Endometrial microvascular endothelial cells (primary cell): ENCODE data around the gene THUMPD3. TPM values are rescaled to one million over a fixed set of nuclear protein-coding genes. Genes with fewer than 3 reads are reported as not detected.

Experiments used
- in situ Hi-C: cut with HindIII; loops from 2 replicates; pipeline ENCODE4 v1.10.0; 2017; ENCODE audit warnings: low sequenced_read_pairs, low pct_unique_long_range_greater_than_20kb; ENCODE audit errors: inconsistent ontology term
- total RNA-seq: library from RNA; depleted of rRNA; stranded (reverse); fragments of >200 nt; gene quantifications from one replicate; pipeline ENCODE4 v1.2.3, GENCODE V29; 2015; ENCODE audit errors: inconsistent ontology term

The THUMPD3 gene
- total RNA-seq, 1 donor from 2014 or later = 32.5 TPM

DNA sequence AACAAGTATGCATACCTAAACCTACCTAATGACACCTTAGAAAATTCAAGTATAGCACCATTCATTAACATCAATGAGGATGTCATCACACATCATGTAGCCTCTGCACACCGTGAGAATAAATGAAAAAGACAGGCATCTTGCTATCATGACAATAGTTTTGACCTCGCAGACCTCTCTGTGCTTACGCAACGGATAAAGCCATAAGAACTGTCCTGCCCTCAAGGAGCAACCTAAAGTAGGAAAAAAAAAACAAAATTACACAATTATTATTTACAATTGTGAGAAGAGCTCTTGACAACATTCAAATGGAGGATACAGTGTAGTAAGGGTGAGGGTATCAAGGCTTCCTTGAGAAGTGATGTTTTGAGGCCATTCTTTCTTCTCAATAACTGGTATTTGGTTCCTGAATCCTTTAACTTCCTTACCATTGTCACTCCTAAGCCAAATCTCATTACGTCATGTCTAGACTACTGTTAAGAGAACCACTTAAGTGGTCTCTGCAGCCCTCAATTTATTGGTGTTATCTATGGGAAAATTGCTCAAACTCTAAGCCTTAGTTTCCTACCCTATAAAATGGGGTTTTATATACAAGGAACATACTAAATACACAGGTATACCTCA is 27.5 kb downstream of the THUMPD3 start:
- in situ Hi-C loops = no loop called here

DNA sequence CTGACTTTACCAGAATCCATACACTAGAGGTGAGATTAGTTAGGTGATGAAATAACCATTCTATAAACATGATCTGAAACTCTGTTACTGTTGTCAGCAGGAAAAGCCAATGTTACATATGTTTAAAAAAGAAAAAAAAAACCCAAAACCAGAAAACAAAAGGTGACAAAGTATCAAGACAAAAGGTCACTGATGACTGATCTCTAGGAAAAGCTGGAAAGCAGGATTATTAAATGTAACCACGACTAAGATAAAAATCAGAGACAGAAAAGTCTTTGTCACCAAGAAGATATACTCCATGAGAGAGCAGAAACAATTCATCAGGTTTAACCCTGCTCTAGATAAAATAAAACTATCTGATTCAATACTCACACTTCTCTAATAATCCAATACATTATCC is 29.2 kb downstream of the THUMPD3 start:
- in situ Hi-C loops = no loop called here

DNA sequence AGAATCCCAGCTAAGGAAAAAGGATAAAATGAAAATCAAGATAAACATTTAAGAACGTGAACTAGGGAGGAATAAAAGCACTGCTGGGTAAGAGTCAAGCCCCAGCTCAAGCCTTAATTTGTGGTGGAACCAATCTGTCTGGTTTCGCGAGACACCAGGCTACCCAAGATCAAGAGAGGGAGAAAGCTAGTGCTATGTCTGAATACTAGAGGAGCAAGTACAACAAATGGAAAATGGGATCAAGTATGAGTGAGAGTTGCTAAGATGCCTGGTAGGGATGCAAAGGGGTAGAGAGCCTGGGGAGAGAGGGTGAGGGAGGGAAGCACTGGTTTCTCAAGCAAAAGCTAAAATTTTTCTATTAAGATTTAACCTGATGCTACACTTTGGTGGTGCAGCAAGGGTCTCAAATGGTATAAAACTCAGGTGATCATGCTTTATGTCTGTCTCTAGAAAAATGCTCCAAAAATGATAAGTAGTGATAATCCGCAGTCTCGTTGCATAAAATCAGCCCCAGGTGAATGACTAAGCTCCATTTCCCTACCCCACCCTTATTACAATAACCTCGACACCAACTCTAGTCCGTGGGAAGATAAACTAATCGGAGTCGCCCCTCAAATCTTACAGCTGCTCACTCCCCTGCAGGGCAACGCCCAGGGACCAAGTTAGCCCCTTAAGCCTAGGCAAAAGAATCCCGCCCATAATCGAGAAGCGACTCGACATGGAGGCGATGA is 32.9 kb downstream of the THUMPD3 start:
- in situ Hi-C loops = no loop called here

DNA sequence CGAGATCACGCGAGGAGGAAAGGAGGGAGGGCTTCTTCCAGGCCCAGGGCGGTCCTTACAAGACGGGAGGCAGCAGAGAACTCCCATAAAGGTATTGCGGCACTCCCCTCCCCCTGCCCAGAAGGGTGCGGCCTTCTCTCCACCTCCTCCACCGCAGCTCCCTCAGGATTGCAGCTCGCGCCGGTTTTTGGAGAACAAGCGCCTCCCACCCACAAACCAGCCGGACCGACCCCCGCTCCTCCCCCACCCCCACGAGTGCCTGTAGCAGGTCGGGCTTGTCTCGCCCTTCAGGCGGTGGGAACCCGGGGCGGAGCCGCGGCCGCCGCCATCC is 33.4 kb downstream of the THUMPD3 start:
- in situ Hi-C loops = no loop called here

DNA sequence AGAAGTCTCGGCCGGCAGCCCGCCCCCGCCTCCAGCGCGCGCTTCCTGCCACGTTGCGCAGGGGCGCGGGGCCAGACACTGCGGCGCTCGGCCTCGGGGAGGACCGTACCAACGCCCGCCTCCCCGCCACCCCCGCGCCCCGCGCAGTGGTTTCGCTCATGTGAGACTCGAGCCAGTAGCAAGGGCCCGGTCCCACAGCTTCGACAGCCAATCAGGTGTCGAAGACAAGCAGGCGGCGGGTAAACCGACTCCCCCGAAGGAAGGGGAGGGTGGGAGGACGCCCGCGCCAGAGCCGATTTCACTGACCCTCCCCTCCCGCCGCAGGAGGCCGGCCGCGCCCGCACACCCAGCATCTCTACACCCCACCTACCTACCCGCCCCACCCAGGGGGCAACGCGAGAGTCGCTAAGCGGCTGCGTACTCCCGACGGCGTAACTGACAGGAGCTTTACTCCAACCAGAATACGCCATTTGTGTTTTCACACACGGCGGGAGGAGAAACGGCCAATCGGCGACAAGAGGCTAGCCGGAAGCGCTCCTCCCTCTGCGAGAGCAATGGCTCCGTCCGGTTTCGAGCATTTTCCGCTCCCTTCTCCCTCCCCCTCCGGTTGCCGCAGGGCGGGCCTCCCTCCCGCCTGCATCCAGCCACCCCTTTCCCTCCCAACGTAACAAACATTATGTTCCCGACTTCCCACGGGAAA is 33.9 kb downstream of the THUMPD3 start:
- in situ Hi-C loops = no loop called here

DNA sequence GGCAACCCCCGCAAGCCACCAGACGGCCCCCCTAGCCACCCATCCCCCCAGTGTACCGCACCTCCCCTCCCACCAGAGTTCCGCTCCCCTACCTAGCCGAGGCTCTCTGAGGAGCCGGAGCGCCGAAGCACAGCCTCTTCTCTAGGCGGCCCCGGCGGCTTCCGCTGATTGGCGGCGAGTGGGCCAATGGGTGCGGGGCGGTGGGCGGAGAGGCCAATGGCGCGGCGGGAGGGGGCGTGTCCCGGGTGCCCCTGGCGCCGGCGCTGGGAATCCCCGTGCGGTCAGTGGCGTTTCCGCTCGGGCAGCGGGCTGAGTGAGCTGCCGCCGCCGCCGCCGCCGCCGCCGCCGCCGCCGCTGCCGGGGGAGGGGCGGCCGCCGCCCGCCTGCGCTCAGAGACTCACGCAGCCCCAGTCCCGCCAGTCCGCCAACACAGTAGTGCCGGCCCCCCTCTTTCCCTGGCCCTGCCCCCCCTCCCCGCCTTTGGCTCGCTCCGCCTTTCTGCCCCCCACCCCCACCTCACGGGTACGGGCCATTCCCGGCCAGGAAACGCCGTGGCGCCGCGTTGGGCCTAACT is 34.6 kb downstream of the THUMPD3 start, which contains the start of gene SETD5:
SETD5 (plus strand) TSS at position 284 of the 574 bp plus-strand sequence. CDS start 31,324 bp downstream, outside the sequence.
- in situ Hi-C loops = no loop called here

DNA sequence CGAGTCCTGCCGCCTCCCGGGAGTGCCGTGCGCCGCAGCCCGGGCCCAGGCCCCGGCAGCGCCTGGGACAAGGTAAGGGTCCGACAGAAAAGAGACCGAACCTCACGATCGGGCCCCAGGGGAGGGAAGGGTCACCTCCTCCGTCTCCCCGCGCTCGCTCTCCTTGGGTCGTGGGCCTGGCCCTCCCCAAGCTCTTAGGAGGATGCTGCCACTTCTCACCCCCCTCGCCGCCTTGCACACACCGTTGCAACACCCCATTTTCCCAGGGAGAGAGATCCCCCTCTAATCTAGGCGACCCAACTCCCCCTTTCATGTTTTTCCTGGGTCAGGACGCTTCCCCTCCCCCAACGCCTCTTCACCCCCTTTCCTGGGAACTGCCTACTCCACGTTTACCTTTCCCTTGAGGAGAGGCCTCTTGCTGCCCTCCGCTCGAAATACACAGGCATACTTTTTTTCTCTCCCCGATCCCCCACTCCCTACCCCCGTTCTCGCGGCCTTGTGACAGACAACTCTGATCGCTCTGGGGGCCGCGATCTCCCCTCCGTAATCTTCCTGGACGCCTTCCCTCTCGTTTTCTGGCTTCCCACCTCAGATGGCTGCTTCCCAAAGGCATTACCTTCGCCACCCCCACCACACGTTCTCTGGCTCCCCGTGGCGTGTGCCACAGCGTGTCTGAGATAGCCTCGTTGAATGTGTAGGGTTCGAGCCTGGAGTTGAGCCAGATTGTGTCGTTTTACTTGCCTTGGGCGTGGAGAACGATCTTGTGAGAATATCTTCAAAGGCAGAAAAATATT is 35.2 kb downstream of the THUMPD3 start:
- in situ Hi-C loops = no loop called here

DNA sequence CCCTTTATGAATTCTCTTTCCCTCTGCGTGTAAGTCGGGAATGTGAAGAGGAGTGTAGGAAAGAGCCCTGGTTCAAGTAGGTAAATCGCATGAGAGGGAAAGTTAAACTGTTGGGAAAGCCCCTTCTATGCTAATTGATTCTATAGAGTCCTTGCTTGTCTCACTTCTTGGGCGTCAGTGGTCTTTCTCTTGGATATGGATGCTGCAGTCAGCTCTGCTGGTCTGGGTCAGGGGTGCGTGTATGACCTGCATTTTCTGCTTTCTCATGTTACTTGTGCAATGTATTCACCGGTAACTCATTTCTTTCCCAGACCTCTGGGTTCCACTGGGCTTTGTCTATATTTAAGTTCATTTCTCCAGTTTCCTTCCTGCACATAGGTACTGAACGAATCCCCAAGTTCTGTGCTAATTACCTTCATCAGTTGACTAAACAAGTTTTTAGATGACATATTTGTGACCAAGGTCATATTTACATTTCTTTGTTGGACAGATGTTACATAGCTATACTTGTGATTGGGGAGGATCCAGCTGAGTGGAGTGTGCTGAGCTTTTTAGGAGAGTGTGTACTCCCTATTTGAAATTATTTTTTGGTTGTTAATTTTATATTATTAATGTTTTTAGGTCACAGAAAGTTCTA is 36.0 kb downstream of the THUMPD3 start:
- in situ Hi-C loops = no loop called here

DNA sequence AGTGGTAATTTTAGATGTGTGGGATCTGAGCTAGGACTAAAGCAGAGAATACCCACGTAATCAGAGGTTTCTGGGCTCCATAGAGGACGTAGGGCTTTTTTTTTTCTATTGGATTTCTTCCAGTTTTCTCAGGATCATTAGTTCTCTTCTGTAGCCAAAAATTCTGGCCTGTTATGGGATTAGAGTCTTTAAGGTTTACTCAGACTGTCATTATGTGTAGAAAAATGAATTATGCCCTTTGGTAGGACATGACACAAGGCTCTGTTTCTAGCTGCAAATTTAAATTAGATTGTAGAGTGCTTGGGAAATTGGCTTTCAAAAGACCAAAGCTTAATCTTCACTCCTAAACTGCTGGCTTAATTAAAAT is 36.5 kb downstream of the THUMPD3 start:
- in situ Hi-C loops = no loop called here

DNA sequence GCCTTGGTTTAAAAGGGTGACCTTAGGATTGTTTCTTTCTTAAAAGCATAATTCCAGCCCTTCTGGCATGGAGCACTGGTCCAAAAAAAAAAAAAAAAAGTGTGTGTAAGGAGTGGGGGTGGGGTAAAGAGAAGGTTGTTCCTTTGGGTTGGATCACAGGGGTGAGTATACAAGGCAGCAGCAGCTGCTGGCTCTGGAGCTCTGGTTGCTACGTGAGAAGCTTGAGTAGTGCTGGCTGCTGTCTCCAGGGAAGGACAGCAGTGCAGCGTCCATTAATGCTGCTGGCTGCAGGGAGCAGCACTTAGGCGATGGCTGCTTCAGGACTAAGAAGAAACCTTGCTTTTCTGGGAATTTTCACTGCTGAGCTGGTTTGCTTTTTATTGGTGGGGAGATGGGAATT is 36.9 kb downstream of the THUMPD3 start:
- in situ Hi-C loops = no loop called here

DNA sequence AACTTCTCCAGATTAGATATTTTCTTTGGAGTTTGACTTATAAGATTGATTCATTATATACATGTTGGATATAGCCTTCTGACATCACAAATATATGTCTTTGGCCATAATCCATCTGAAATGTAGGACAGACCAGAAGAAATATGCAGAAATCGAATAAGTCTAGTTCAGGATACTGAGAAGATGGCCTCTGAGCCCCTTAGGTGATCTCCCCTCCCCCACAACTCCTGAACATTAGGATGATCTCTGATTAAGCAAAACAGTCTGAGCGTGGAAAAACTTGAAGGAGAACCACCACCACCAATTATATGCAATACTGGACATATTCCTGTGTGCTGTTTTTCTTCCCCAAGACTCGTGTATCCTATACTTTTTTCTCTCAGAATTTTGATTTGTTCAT is 37.8 kb downstream of the THUMPD3 start:
- in situ Hi-C loops = no loop called here

DNA sequence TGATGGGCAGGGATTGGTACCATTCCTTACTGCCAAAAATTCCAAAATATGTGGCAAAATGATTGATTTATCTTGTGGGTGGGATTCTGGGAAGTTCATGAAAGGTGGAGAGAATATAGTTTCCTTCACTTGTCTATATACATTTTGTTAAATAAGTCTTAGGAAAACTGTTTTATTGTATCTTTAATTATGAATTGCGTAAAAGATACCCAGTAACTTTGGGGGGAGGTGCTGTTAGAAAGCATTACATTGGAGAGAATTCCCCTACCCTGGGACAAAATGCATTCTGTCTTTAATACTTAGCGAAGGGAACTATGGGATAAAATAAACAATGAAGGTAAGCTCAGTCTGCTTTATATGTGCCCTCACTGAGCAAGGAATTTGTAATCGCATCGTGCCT is 39.1 kb downstream of the THUMPD3 start:
- in situ Hi-C loops = no loop called here

DNA sequence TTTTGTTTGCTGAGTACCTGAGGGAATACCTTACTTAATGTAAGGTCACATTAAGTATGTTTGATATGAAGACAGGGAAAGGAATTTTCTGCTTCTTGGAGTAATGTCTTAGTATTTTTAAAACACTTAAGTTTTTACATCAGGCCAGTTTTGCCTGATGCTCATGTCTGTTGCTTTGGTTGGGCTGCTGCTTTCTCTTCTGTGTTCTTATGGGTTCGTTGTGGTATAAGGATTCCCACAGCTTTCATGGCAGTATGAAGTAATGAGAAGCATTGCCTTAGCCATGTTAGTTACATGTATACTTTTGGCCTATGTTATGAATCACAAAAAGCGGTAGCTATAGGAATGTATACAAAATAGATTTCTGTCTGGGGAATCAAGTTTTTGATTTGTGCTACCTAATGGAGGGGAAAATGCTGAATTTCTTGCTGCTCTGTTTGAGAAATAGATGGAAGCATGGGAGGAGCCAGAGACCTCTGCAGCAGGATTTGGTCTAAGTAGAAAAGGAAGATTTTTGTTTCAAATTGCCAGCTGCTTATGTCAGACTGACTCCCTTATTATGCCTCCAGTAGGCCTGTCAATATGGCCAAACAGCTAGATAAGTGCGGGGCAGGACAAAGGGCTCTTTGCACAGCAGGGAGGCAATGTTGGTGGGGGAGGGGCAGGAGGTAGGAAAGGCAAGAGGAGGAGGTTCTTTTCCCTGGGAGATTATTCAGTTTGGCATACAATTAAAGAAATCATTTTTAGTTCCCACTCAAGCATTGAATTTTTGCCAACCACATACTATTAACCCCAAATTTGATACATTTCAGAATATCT is 39.8 kb downstream of the THUMPD3 start:
- in situ Hi-C loops = no loop called here

DNA sequence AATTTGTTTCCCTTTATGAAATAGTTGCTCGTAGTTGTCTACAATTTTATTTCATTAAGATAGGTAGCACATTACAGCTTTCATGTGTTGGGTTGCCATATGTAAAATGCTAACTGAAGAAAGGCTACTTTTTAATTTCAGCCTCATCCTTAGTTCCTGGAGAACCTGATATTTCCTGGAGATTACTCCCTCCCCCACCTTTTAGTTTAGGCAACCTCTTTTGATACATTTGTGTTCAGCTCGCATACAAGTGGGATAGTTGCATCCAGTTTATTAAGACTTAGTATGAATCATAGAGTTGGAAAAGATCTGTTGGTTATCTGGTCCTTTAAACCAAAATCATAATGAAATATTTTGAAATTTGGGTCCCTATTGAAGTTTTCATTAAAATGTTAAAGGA is 40.6 kb downstream of the THUMPD3 start:
- in situ Hi-C loops = no loop called here

DNA sequence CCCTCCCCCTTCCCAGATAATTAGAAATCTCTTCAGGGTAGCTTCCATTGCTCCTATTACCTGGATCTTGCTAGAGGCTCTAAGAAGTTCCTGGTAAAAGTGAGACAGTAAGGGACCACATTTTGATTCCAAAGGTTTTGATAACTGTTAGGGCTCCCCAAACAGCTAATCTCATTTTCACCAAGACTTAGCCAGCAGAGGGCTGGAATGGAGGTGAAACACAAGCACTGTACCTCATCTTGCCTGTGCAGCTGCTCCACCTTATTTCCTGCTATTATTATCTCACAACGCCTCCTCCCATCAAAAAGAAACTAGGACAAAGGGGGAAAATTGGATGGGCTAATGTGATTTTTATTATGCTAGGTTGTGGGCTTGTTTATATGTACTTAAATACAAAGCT is 41.8 kb downstream of the THUMPD3 start:
- in situ Hi-C loops = no loop called here

DNA sequence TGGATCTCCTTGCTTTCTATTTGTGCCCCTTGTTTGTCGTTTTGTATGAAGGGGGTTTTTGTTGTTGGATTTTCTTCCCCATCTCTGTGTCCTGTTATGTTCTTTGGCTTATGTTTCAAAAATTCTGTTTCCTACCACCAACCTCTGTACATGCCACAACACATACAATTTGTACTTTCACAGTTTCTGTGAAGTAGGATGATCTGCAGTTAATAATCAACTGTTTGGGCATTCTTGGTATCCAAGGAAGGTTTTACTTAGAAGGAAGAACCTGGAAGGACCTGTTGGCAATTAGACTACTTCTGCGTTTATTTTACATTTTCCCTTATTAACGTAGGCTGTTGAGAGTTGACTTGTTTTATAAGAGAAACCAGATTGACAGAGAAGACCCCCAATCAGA is 42.9 kb downstream of the THUMPD3 start:
- in situ Hi-C loops = no loop called here

DNA sequence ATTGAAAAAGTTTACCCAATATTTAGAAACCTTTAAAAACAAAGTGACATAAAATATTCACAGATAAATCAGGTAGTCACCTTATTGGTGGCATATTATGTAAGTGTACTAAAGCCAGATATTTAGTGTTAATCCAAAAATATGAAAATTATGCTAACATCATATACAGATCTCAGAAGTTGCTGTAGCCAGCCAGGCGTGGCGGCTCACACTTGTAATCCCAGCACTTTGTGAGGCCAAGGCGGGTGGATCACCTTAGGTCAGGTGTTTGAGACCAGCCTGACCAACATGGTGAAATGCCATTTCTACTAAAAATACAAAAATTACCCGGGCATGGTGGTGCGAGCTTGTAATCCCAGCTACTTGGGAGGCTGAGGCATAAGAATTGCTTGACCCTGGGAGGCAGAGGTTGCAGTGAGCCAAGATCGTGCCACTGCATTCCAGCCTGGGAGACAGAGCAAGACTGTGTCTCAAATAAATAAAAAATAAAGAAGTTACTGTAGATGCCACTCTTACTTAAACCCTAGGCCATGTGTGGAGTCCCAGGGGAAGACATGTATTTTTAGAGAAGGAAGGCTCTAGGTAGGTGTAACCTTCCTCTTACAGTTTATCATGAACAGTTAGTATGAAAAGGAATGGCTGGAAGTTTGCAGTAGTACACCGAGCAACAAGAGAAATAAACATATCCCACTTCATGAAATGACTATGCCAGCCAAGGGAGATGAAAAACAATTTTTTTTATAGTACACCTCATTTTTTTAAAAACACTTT is 44.2 kb downstream of the THUMPD3 start:
- in situ Hi-C loops = no loop called here
